HepG2 (cell line): Measurements from ENCODE around the gene CSDE1. TPM values are rescaled to one million over a fixed set of nuclear protein-coding genes. Genes with fewer than 3 reads are reported as not detected.

ENCODE experiments used
- ATF7-NPFF ChIP-seq: sonication (generic); formaldehyde crosslinking; IDR thresholded peaks from 2 replicates; pipeline ENCODE4 v1.8.1; 2023; ENCODE audit warnings: mild to moderate bottlenecking, low read depth, missing genetic modification reagents, moderate library complexity
- BHLHE40 ChIP-seq: IDR thresholded peaks from 2 replicates; pipeline ENCODE4 v1.6.1; 2011; ENCODE audit warnings: low read length, improper control_type of control experiment
- DMAP1 ChIP-seq: IDR thresholded peaks from 2 replicates; pipeline ENCODE4 v1.6.1; 2016
- EED ChIP-seq: sonication (generic); formaldehyde crosslinking; IDR thresholded peaks from 2 replicates; pipeline ENCODE4 v1.5.0; 2020; ENCODE audit warnings: mild to moderate bottlenecking, missing genetic modification reagents
- GATAD2A ChIP-seq: IDR thresholded peaks from 2 replicates; pipeline ENCODE4 v1.6.1; 2016
- KAT7 ChIP-seq: IDR thresholded peaks from 2 replicates; pipeline ENCODE4 v1.6.1; 2018; ENCODE audit warnings: borderline replicate concordance, missing compliant biosample characterization
- ONECUT2 ChIP-seq: sonication (generic); formaldehyde crosslinking; IDR thresholded peaks from 2 replicates; pipeline ENCODE4 v1.4.0; 2020; ENCODE audit warnings: missing genetic modification reagents
- POLR2A ChIP-seq, 2 experiments: IDR thresholded peaks; 2 replicates each; pipeline ENCODE4 v1.6.1; 2011; ENCODE audit warnings: low read depth in 2 of 2, low read length in 2 of 2, mild to moderate bottlenecking in 1 of 2, moderate library complexity in 1 of 2; ENCODE audit not compliant: insufficient read depth in 1 of 2
- POLR2AphosphoS5 ChIP-seq: IDR thresholded peaks from 2 replicates; pipeline ENCODE4 v1.6.1; 2012; ENCODE audit warnings: low read depth, low read length
- POLR2G ChIP-seq: fragments of 200-400 bp; formaldehyde crosslinking; IDR thresholded peaks from 2 replicates; pipeline ENCODE4 v1.6.1; 2018; ENCODE audit warnings: mild to moderate bottlenecking, low read depth, low read length, moderate library complexity
- SNAPC5 ChIP-seq: sonication (generic); formaldehyde crosslinking; IDR thresholded peaks from 2 replicates; pipeline ENCODE4 v1.8.1; 2023; ENCODE audit warnings: mild to moderate bottlenecking, missing genetic modification reagents, borderline replicate concordance
- U2AF1 ChIP-seq: fragments of 200-400 bp; formaldehyde crosslinking; optimal IDR thresholded peaks from 2 replicates; pipeline ENCODE3; 2017; ENCODE audit warnings: mild to moderate bottlenecking, low read depth, low read length
- ZBTB21 ChIP-seq: sonication (generic); formaldehyde crosslinking; IDR thresholded peaks from 2 replicates; pipeline ENCODE4 v1.4.0; 2020; ENCODE audit warnings: missing genetic modification reagents
- ZNF557 ChIP-seq: sonication (generic); formaldehyde crosslinking; IDR thresholded peaks from 2 replicates; pipeline ENCODE4 v1.4.0; 2020; ENCODE audit warnings: missing genetic modification reagents
- ZNF614 ChIP-seq: IDR thresholded peaks from 2 replicates; pipeline ENCODE4 v1.6.1; 2018; ENCODE audit warnings: missing biosample characterization, missing genetic modification reagents, inconsistent platforms, borderline replicate concordance
- ZNF644 ChIP-seq: IDR thresholded peaks from 2 replicates; pipeline ENCODE4 v1.6.1; 2016; ENCODE audit warnings: low read depth
- ZNF790 ChIP-seq: sonication (generic); formaldehyde crosslinking; IDR thresholded peaks from 2 replicates; pipeline ENCODE4 v1.8.0; 2022; ENCODE audit warnings: missing genetic modification reagents, mild to moderate bottlenecking, borderline replicate concordance
- polyA plus RNA-seq, 8 experiments: library from polyadenylated mRNA; depleted of rRNA in 3 of 8; stranded (reverse) in 7 of 8; unstranded in 1 of 8; fragments of >200 nt; fragmentation: Illumina TruSeq in 4 of 8; extraction: Trizol in 4 of 8; gene quantifications; 2 replicates each; pipeline versions ENCODE4 v1.2.1 to v1.2.3, GENCODE V29; 2011 to 2016; ENCODE audit warnings: low read depth in 4 of 8, missing spikeins in 1 of 8, mixed read lengths in 1 of 8; ENCODE audit not compliant: insufficient read depth in 1 of 8
- total RNA-seq, 5 experiments: library from RNA; depleted of rRNA; stranded (reverse); fragments of >200 nt; fragmentation: Illumina TruSeq; extraction: Trizol; gene quantifications; 2 replicates each; pipeline ENCODE4 v1.2.3, GENCODE V29; 2016; ENCODE audit warnings: low read depth in 1 of 5
- TF ChIP-seq, protein P1 (sequence below): sonication (generic); formaldehyde crosslinking; IDR thresholded peaks from 2 replicates; pipeline ENCODE4 v1.5.1; 2020; ENCODE audit warnings: mild to moderate bottlenecking, missing genetic modification reagents, borderline replicate concordance
- TF ChIP-seq, protein P2 (sequence below): sonication (generic); formaldehyde crosslinking; conservative IDR thresholded peaks from 2 replicates; pipeline ENCODE4 v1.4.0; 2020; ENCODE audit warnings: missing genetic modification reagents
- TF ChIP-seq, protein P3 (sequence below): sonication (generic); formaldehyde crosslinking; conservative IDR thresholded peaks from 2 replicates; pipeline ENCODE4 v1.8.0; 2022; ENCODE audit warnings: mild to moderate bottlenecking, moderate library complexity, missing genetic modification reagents

The CSDE1 gene
- total and polyA plus RNA-seq, 2 of the 13 experiments (the other 11 are each of a cell fraction or from before 2014, with no cell fraction given): 150 to 313 TPM

- TF ChIP-seq ZNF614 (CRISPR knock-in tag): no peak
- 0 out of 2 replicates have a peak, but pooled peaks have one; percentile 80 for TF ChIP-seq EED
- TF ChIP-seq, protein P1, sequence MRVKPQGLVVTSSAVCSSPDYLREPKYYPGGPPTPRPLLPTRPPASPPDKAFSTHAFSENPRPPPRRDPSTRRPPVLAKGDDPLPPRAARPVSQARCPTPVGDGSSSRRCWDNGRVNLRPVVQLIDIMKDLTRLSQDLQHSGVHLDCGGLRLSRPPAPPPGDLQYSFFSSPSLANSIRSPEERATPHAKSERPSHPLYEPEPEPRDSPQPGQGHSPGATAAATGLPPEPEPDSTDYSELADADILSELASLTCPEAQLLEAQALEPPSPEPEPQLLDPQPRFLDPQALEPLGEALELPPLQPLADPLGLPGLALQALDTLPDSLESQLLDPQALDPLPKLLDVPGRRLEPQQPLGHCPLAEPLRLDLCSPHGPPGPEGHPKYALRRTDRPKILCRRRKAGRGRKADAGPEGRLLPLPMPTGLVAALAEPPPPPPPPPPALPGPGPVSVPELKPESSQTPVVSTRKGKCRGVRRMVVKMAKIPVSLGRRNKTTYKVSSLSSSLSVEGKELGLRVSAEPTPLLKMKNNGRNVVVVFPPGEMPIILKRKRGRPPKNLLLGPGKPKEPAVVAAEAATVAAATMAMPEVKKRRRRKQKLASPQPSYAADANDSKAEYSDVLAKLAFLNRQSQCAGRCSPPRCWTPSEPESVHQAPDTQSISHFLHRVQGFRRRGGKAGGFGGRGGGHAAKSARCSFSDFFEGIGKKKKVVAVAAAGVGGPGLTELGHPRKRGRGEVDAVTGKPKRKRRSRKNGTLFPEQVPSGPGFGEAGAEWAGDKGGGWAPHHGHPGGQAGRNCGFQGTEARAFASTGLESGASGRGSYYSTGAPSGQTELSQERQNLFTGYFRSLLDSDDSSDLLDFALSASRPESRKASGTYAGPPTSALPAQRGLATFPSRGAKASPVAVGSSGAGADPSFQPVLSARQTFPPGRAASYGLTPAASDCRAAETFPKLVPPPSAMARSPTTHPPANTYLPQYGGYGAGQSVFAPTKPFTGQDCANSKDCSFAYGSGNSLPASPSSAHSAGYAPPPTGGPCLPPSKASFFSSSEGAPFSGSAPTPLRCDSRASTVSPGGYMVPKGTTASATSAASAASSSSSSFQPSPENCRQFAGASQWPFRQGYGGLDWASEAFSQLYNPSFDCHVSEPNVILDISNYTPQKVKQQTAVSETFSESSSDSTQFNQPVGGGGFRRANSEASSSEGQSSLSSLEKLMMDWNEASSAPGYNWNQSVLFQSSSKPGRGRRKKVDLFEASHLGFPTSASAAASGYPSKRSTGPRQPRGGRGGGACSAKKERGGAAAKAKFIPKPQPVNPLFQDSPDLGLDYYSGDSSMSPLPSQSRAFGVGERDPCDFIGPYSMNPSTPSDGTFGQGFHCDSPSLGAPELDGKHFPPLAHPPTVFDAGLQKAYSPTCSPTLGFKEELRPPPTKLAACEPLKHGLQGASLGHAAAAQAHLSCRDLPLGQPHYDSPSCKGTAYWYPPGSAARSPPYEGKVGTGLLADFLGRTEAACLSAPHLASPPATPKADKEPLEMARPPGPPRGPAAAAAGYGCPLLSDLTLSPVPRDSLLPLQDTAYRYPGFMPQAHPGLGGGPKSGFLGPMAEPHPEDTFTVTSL (CRISPR knock-in tag): no peak
- TF ChIP-seq POLR2G: peak; percentile 98
- TF ChIP-seq DMAP1 (CRISPR knock-in tag): peak; percentile 94
- TF ChIP-seq BHLHE40: peak; percentile 65
- TF ChIP-seq, protein P2, sequence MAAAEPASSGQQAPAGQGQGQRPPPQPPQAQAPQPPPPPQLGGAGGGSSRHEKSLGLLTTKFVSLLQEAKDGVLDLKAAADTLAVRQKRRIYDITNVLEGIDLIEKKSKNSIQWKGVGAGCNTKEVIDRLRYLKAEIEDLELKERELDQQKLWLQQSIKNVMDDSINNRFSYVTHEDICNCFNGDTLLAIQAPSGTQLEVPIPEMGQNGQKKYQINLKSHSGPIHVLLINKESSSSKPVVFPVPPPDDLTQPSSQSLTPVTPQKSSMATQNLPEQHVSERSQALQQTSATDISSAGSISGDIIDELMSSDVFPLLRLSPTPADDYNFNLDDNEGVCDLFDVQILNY: no peak
- TF ChIP-seq ZNF557: 0 out of 2 replicates have a peak, but pooled peaks have one; percentile 61
- TF ChIP-seq, protein P3, sequence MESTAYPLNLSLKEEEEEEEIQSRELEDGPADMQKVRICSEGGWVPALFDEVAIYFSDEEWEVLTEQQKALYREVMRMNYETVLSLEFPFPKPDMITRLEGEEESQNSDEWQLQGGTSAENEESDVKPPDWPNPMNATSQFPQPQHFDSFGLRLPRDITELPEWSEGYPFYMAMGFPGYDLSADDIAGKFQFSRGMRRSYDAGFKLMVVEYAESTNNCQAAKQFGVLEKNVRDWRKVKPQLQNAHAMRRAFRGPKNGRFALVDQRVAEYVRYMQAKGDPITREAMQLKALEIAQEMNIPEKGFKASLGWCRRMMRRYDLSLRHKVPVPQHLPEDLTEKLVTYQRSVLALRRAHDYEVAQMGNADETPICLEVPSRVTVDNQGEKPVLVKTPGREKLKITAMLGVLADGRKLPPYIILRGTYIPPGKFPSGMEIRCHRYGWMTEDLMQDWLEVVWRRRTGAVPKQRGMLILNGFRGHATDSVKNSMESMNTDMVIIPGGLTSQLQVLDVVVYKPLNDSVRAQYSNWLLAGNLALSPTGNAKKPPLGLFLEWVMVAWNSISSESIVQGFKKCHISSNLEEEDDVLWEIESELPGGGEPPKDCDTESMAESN (CRISPR knock-in tag): peak; percentile 91
- 0 out of 2 replicates have a peak, but pooled peaks have one; percentile 25 for TF ChIP-seq ZNF790 (CRISPR knock-in tag)
- peak; percentile 93 for TF ChIP-seq POLR2AphosphoS5
- no peak for TF ChIP-seq GATAD2A (CRISPR knock-in tag)
- no peak for TF ChIP-seq SNAPC5 (CRISPR knock-in tag)
- peak; percentile 94 for TF ChIP-seq U2AF1
- peak; percentile 42; the same call in 1 of the 2 replicates for TF ChIP-seq KAT7 (CRISPR knock-in tag)
- TF ChIP-seq ONECUT2: no peak
- TF ChIP-seq POLR2A (IDR thresholded peaks at IDR 0.05; ENCODE audit: insufficient read depth in 1 of 2, low read depth in 2 of 2, low read length in 2 of 2): peak; percentile 85 to 97
- TF ChIP-seq ATF7-NPFF (CRISPR knock-in tag): peak; percentile 41; the same call in 1 of the 2 replicates
- 0 out of 2 replicates have a peak, but pooled peaks have one; percentile 12 for TF ChIP-seq ZBTB21 (CRISPR knock-in tag)
- peak; percentile 91 for TF ChIP-seq ZNF644
These were observed at the start of gene CSDE1 (continued) for GRCh38 chr1:114757455-114758255.
